ENCODE results near the gene KIF2C. TPM values are rescaled to one million over a fixed set of nuclear protein-coding genes. Genes with fewer than 3 reads are reported as not detected.

Gene KIF2C
- total and polyA plus RNA-seq, 2 of the 4 experiments (the other 2 are of a cell fraction), result 31.6 to 45.0 TPM

DNA sequence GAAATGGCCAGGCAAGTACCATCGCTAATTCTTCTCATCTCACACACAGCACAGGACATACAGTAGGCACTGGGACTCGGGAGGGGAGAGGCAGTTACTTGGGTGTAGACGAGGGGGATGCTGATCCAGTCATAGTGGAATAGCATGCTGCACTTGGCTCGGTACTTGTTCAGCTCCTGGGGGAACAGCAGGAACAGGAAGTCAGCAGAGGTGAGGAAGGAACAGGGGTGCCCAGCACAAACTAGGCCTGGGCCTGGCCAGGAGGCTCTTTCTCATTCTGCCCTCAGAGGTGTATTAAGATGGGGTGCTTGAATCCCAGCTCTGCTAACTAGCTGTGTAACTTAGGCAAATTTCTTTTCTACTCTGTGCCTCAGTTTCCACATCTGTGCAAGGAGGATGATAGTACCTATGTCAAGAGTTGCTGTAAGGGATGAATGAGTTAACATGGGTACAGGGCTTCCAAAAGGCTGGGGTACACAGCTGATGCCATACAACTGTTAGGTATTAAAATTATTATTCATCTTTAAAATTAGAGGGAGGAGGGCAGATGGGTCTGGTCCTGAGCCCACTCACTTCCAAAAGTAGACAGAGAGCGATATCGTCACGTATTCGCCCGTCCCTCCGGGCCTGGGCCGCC, 46.0 kb downstream of the KIF2C start:
- CTCF ChIA-PET, result interaction anchor here (1.4 kb wide), 1 partner anchor 14 kb away, joined by 9 read pairs; the partner anchor contains the start of gene PLK3
- Histone ChIP-seq H3K23ac (ENCODE audit: low read depth, low read length) (peak overlapping the region; percentile 51), H3K27ac (ENCODE audit: insufficient read depth, low read length) (no peak overlapping the region), H2BK20ac (ENCODE audit: low read depth, low read length) (no peak overlapping the region), H3K56ac (ENCODE audit: extremely low read depth, insufficient read depth, low read length) (no peak overlapping the region), H3K9me1 (ENCODE audit: insufficient read depth, low read length) (0 out of 2 replicates have a peak, but pooled peaks cover 4% of the 10 kb centered on the region), H4K5ac (ENCODE audit: low read depth, low read length) (no peak overlapping the region), H3K4me2 (ENCODE audit: low read depth, low read length) (peak overlapping the region; percentile 58; the same call in 1 of the 2 replicates), H3K4ac (ENCODE audit: low read depth, low read length) (0 out of 2 replicates have a peak overlapping the region, but pooled peaks have one; percentile 21), H3K9ac (ENCODE audit: low read depth, low read length) (no peak overlapping the region), H2AFZ (replicated peaks; ENCODE audit: low read length, poor library complexity) (peak overlapping the region; percentile 95), H3K14ac (replicated peaks; ENCODE audit: low read depth, low read length) (no peak overlapping the region), H2BK15ac (ENCODE audit: low read depth, low read length) (no peak overlapping the region), H2BK120ac (ENCODE audit: low read depth, low read length) (no peak overlapping the region; the same call in 1 of the 2 replicates), H2BK5ac (ENCODE audit: low read depth, low read length, poor library complexity, severe bottlenecking) (no peak overlapping the region), H3K4me3 (ENCODE audit: insufficient read depth, low read depth, low read length) (no peak overlapping the region), H3K18ac (ENCODE audit: low read depth, low read length) (no peak overlapping the region), H4K91ac (ENCODE audit: insufficient read depth, low read depth, low read length) (no peak overlapping the region), H2AK5ac (ENCODE audit: low read depth, low read length) (peak overlapping the region; percentile 80; the same call in 1 of the 2 replicates), H3K4me1 (ENCODE audit: control insufficient read depth, insufficient read depth, low read length) (peaks cover 8% of the 10 kb centered on the region; the same call in 1 of the 2 replicates), H4K8ac (ENCODE audit: low read depth in 2 of 2, low read length in 2 of 2) (peak overlapping the region in 1 of 2 experiments; percentile 79; a peak in 1 of 4 replicates), H3K79me1 (ENCODE audit: low read depth in 1 of 2, low read length in 2 of 2) (peaks cover 0 to 7% of the 10 kb centered on the region in 2 experiments; a peak in 2 of 4 replicates), H2AK9ac (replicated peaks; ENCODE audit: low read depth, low read length, poor library complexity) (no peak overlapping the region), H3K9me3 (ENCODE audit: control insufficient read depth, insufficient read depth, low read length) (no peaks in the 10 kb centered on the region), H4K20me1 (ENCODE audit: insufficient read depth, low read length) (0 out of 2 replicates have a peak, but pooled peaks cover 7% of the 10 kb centered on the region), H3K36me3 (ENCODE audit: control insufficient read depth, insufficient read depth, low read length) (peaks cover 8% of the 10 kb centered on the region), H3K27me3 (ENCODE audit: control insufficient read depth, insufficient read depth, low read length) (no peaks in the 10 kb centered on the region; the same call in 1 of the 2 replicates)
- no CpG with 5 or more reads among the region's 11 CpGs for WGBS, 2 experiments (ENCODE audit: extremely low coverage in 2 of 2, insufficient read length in 1 of 2)
- intact Hi-C loops (cut with micrococcal nuclease), result no loop called here
- TF ChIP-seq RAD21 (IDR thresholded peaks at IDR 0.05; ENCODE audit: low read length), result no peak
- no peak for TF ChIP-seq USF2 (IDR thresholded peaks at IDR 0.05; ENCODE audit: low read depth, low read length)
- no peak for TF ChIP-seq CEBPB (IDR thresholded peaks at IDR 0.05; ENCODE audit: low read depth, low read length)
- TF ChIP-seq RCOR1 (IDR thresholded peaks at IDR 0.05; ENCODE audit: insufficient replicate concordance, low read length), result no peak
- no peak for TF ChIP-seq POLR2A (IDR thresholded peaks at IDR 0.05; ENCODE audit: low read depth, low read length)
- no peak for TF ChIP-seq CHD1 (IDR thresholded peaks at IDR 0.05; ENCODE audit: low read depth, low read length)
- TF ChIP-seq, protein P1, sequence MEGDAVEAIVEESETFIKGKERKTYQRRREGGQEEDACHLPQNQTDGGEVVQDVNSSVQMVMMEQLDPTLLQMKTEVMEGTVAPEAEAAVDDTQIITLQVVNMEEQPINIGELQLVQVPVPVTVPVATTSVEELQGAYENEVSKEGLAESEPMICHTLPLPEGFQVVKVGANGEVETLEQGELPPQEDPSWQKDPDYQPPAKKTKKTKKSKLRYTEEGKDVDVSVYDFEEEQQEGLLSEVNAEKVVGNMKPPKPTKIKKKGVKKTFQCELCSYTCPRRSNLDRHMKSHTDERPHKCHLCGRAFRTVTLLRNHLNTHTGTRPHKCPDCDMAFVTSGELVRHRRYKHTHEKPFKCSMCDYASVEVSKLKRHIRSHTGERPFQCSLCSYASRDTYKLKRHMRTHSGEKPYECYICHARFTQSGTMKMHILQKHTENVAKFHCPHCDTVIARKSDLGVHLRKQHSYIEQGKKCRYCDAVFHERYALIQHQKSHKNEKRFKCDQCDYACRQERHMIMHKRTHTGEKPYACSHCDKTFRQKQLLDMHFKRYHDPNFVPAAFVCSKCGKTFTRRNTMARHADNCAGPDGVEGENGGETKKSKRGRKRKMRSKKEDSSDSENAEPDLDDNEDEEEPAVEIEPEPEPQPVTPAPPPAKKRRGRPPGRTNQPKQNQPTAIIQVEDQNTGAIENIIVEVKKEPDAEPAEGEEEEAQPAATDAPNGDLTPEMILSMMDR (conservative IDR thresholded peaks at IDR 0.05; ENCODE audit: low read depth, low read length), result no peak
- no peak for TF ChIP-seq MAZ (IDR thresholded peaks at IDR 0.05; ENCODE audit: borderline replicate concordance, low read depth, low read length)
- TF ChIP-seq BHLHE40 (IDR thresholded peaks at IDR 0.05; ENCODE audit: low read depth, low read length), result no peak
- POLR2A ChIA-PET (ENCODE audit: unreplicated experiment), result no interaction called here
- DNase-seq, result no peak
- ATAC-seq (ENCODE audit: low read depth), result no peak
- no TSS peak for BruUV-seq (replicated peaks)
- in situ Hi-C loops (cut with MboI; ENCODE audit: low sequenced_read_pairs), result no loop called here
- dilution Hi-C loops (cut with HindIII; ENCODE audit: low sequenced_read_pairs, unreplicated experiment), result no loop called here

Data from IMR-90 (cell line).